GM13977 (cell line): Measurements from ENCODE around the gene TBC1D16.
"Not testable (repeated sequence)": the region's sequence is repeated elsewhere in the genome, so short reads cannot be mapped to it uniquely, and the experiment has no call there.

ENCODE experiments used
- DNase-seq: peaks from one replicate; pipeline ENCODE4 v3.0.0; 2012; ENCODE audit warnings: low spot score
- CTCF ChIP-seq: IDR thresholded peaks from 2 replicates; pipeline ENCODE4 v1.5.1; 2012; ENCODE audit warnings: mild to moderate bottlenecking, control low read depth; ENCODE audit not compliant: insufficient read depth; ENCODE audit errors: extremely low read depth, missing control alignments
- in situ Hi-C: fragments of 300-500 bp; cut with MboI; formaldehyde crosslinking; loops from one replicate; pipeline ENCODE4 v1.12.0; 2022; ENCODE audit warnings: low sequenced_read_pairs, low pct_unique_long_range_greater_than_20kb, mixed read lengths, inconsistent platforms; ENCODE audit not compliant: unreplicated experiment

The TBC1D16 gene

GRCh38 chr17:79959042-79959441 is 76.6 kb downstream of the TBC1D16 start:
- in situ Hi-C loops = loop anchor here (25.0 kb wide), 1 partner anchor 172 kb away; the partner anchor contains the start of genes CBX2 and CBX8
- no peak for DNase-seq
- no peak for TF ChIP-seq CTCF

- in situ Hi-C loops = loop anchor here (25.0 kb wide), 1 partner anchor 170 kb away; the partner anchor contains the start of genes CBX2 and CBX8
- TF ChIP-seq CTCF = no peak
- DNase-seq = no peak
Measured at GRCh38 chr17:79956853-79957252, 78.8 kb downstream of the TBC1D16 start.

GRCh38 chr17:79956441-79956735 is 79.3 kb downstream of the TBC1D16 start:
- in situ Hi-C loops = loop anchor here (25.0 kb wide), 1 partner anchor 169 kb away; the partner anchor contains the start of genes CBX2 and CBX8

GRCh38 chr17:79955691-79956440 is 79.8 kb downstream of the TBC1D16 start:
- in situ Hi-C loops = loop anchor here (25.0 kb wide), 1 partner anchor 169 kb away; the partner anchor contains the start of genes CBX2 and CBX8
- TF ChIP-seq CTCF = no peak
- DNase-seq = no peak

More at GRCh38 chr17:79956441-79956735, 79.3 kb downstream of the TBC1D16 start:
- not testable (repeated sequence) for DNase-seq

GRCh38 chr17:79955167-79955549 is 80.5 kb downstream of the TBC1D16 start:
- in situ Hi-C loops = loop anchor here (25.0 kb wide), 1 partner anchor 168 kb away; the partner anchor contains the start of genes CBX2 and CBX8
- no peak for DNase-seq
- no peak for TF ChIP-seq CTCF

- no peak for DNase-seq
- in situ Hi-C loops = loop anchor here (25.0 kb wide), 1 partner anchor 167 kb away; the partner anchor contains the start of genes CBX2 and CBX8
- TF ChIP-seq CTCF = no peak
Measured at GRCh38 chr17:79954281-79955166, 81.1 kb downstream of the TBC1D16 start.
